ENCODE results near the gene CD8A. TPM values are rescaled to one million over a fixed set of nuclear protein-coding genes. Genes with fewer than 3 reads are reported as not detected.
"Not testable (repeated sequence)": the region's sequence is repeated elsewhere in the genome, so short reads cannot be mapped to it uniquely, and the experiment has no call there.

The CD8A gene
- total and polyA plus RNA-seq, 10 of the 15 experiments (the other 5 are each of a cell fraction or from before 2014, with no cell fraction given), result 0.15 to 0.43 TPM; not detected in 8

- TF ChIP-seq MTA2 (IDR thresholded peaks at IDR 0.05; ENCODE audit: low read depth), result no peak
- TF ChIP-seq IRF5 (IDR thresholded peaks at IDR 0.05; ENCODE audit: borderline replicate concordance), result no peak
- no peak for TF ChIP-seq CTCF (IDR thresholded peaks at IDR 0.05 in 2 of 3, conservative IDR thresholded peaks at IDR 0.05 in 1 of 3; ENCODE audit: control insufficient read depth in 2 of 3, extremely low read depth in 1 of 3, insufficient read depth in 1 of 3, low read depth in 3 of 3, low read length in 3 of 3)
- TF ChIP-seq SREBF1 (IDR thresholded peaks at IDR 0.05; ENCODE audit: low read length), result no peak
These were observed 46.6 kb downstream of the CD8A start (continued) for GRCh38 chr2:86744152-86744551.

GRCh38 chr2:86741889-86742498, 48.7 kb downstream of the CD8A start:
- H3K4me3 ChIP-seq; RAD21 ChIA-PET (ENCODE audit: unreplicated experiment); H3K9ac ChIP-seq (ENCODE audit: control insufficient read depth, insufficient read depth, low read length); H3K4me2 ChIP-seq (ENCODE audit: control insufficient read depth, insufficient read depth); DNase-seq (ENCODE audit: low read depth, low spot score); H4K20me1 ChIP-seq (ENCODE audit: control insufficient read depth, insufficient read depth); POLR2A ChIA-PET; H2AFZ ChIP-seq (ENCODE audit: control insufficient read depth, low read depth, low read length); H3K36me3 ChIP-seq (ENCODE audit: control insufficient read depth in 2 of 2, insufficient read depth in 2 of 2, low read length in 1 of 2); H3K4me1 ChIP-seq (ENCODE audit: control insufficient read depth, insufficient read depth, low read length); in situ Hi-C loops (cut with MboI); H3K27me3 ChIP-seq (replicated peaks in 1 of 2; ENCODE audit: control insufficient read depth in 2 of 2, insufficient read depth in 2 of 2, low read length in 1 of 2); BruUV-seq (replicated peaks); intact Hi-C loops (cut with micrococcal nuclease; ENCODE audit: unreplicated experiment); ATAC-seq; H3K27ac ChIP-seq (ENCODE audit: control insufficient read depth, insufficient read depth); SMC1A ChIA-PET (ENCODE audit: uncharacterized antibody, unreplicated experiment); H3K79me2 ChIP-seq (ENCODE audit: control insufficient read depth, insufficient read depth, low read length); CTCF ChIA-PET; H3K9me3 ChIP-seq (replicated peaks; ENCODE audit: control insufficient read depth, insufficient read depth, low read length): not testable (repeated sequence)
- 100% methylated on average over 1 of the region's 4 CpGs for WGBS (ENCODE audit: insufficient coverage, insufficient replicate concordance, low lambda C conversion rate, missing lambda C conversion rate)
- peak; percentile 49 for FAIRE-seq

- H4K20me1 ChIP-seq (ENCODE audit: control insufficient read depth, insufficient read depth); RAD21 ChIA-PET (ENCODE audit: unreplicated experiment); H3K4me3 ChIP-seq; FAIRE-seq; H3K36me3 ChIP-seq (ENCODE audit: control insufficient read depth in 2 of 2, insufficient read depth in 2 of 2, low read length in 1 of 2); H3K4me2 ChIP-seq (ENCODE audit: control insufficient read depth, insufficient read depth); CTCF ChIA-PET; H3K9ac ChIP-seq (ENCODE audit: control insufficient read depth, insufficient read depth, low read length); H2AFZ ChIP-seq (ENCODE audit: control insufficient read depth, low read depth, low read length); POLR2A ChIA-PET; DNase-seq (ENCODE audit: low read depth, low spot score); ATAC-seq; in situ Hi-C loops (cut with MboI); SMC1A ChIA-PET (ENCODE audit: uncharacterized antibody, unreplicated experiment); H3K27me3 ChIP-seq (replicated peaks in 1 of 2; ENCODE audit: control insufficient read depth in 2 of 2, insufficient read depth in 2 of 2, low read length in 1 of 2); H3K27ac ChIP-seq (ENCODE audit: control insufficient read depth, insufficient read depth); BruUV-seq (replicated peaks); intact Hi-C loops (cut with micrococcal nuclease; ENCODE audit: unreplicated experiment); H3K79me2 ChIP-seq (ENCODE audit: control insufficient read depth, insufficient read depth, low read length); H3K4me1 ChIP-seq (ENCODE audit: control insufficient read depth, insufficient read depth, low read length); H3K9me3 ChIP-seq (replicated peaks; ENCODE audit: control insufficient read depth, insufficient read depth, low read length): not testable (repeated sequence)
- WGBS (ENCODE audit: insufficient coverage, insufficient replicate concordance, low lambda C conversion rate, missing lambda C conversion rate), result no CpG with 5 or more reads among the region's 11 CpGs
These were observed 50.8 kb downstream of the CD8A start for GRCh38 chr2:86739889-86740288.

- DNase-seq (ENCODE audit: low read depth, low spot score); H3K27me3 ChIP-seq (replicated peaks in 1 of 2; ENCODE audit: control insufficient read depth in 2 of 2, insufficient read depth in 2 of 2, low read length in 1 of 2); SMC1A ChIA-PET (ENCODE audit: uncharacterized antibody, unreplicated experiment); CTCF ChIA-PET; H3K9ac ChIP-seq (ENCODE audit: control insufficient read depth, insufficient read depth, low read length); in situ Hi-C loops (cut with MboI); H3K4me2 ChIP-seq (ENCODE audit: control insufficient read depth, insufficient read depth); H4K20me1 ChIP-seq (ENCODE audit: control insufficient read depth, insufficient read depth); H3K9me3 ChIP-seq (replicated peaks; ENCODE audit: control insufficient read depth, insufficient read depth, low read length); BruUV-seq (replicated peaks); H3K36me3 ChIP-seq (ENCODE audit: control insufficient read depth in 2 of 2, insufficient read depth in 2 of 2, low read length in 1 of 2); RAD21 ChIA-PET (ENCODE audit: unreplicated experiment); H3K79me2 ChIP-seq (ENCODE audit: control insufficient read depth, insufficient read depth, low read length); ATAC-seq; H2AFZ ChIP-seq (ENCODE audit: control insufficient read depth, low read depth, low read length); intact Hi-C loops (cut with micrococcal nuclease; ENCODE audit: unreplicated experiment); H3K27ac ChIP-seq (ENCODE audit: control insufficient read depth, insufficient read depth); FAIRE-seq; H3K4me1 ChIP-seq (ENCODE audit: control insufficient read depth, insufficient read depth, low read length); H3K4me3 ChIP-seq; POLR2A ChIA-PET: not testable (repeated sequence)
These were observed 51.2 kb downstream of the CD8A start for GRCh38 chr2:86739485-86739884.
